Measurements from ENCODE around the gene ZNF775. TPM values are rescaled to one million over a fixed set of nuclear protein-coding genes. Genes with fewer than 3 reads are reported as not detected.

Gene ZNF775
- total and polyA plus RNA-seq, 2 of the 13 experiments (the other 11 are each of a cell fraction or from before 2014, with no cell fraction given), result 3.1 to 3.2 TPM

DNA sequence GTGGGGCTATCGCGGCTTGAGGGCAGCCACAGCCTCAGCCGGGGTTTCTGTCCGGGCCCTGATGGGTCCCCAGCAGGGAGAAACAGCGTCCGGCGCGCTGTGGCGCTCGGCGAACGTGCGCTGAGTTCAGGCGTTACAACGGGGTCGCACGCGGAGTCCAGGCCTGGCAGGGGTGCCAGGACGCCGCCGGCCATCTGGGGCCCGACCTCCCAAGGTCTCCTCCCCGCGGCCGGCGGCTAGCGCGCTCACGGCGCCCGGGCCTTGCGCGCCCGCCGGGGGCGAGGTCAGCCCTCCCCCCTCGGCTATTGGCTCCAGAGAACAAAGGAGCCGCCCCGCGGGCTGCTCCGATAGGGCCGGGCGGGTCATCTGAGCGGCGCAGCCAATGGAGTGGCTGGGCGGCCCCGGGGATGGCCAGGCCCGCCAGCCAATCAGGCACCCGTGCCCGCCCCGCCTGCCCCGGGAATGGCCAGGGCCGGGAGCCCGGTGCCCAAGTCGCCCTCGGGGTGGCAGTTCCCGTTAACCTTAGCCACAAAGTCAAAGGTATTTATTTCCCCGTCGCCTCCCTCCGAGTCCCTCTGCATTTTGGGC, at the start of gene ZNF775 (continued):
- TF ChIP-seq, protein P1, sequence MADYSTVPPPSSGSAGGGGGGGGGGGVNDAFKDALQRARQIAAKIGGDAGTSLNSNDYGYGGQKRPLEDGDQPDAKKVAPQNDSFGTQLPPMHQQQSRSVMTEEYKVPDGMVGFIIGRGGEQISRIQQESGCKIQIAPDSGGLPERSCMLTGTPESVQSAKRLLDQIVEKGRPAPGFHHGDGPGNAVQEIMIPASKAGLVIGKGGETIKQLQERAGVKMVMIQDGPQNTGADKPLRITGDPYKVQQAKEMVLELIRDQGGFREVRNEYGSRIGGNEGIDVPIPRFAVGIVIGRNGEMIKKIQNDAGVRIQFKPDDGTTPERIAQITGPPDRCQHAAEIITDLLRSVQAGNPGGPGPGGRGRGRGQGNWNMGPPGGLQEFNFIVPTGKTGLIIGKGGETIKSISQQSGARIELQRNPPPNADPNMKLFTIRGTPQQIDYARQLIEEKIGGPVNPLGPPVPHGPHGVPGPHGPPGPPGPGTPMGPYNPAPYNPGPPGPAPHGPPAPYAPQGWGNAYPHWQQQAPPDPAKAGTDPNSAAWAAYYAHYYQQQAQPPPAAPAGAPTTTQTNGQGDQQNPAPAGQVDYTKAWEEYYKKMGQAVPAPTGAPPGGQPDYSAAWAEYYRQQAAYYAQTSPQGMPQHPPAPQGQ (CRISPR knock-in tag; IDR thresholded peaks at IDR 0.05; ENCODE audit: borderline replicate concordance), result no peak
- TF ChIP-seq ZNF292 (CRISPR knock-in tag; IDR thresholded peaks at IDR 0.05; ENCODE audit: borderline replicate concordance, low read depth) (no peak), NRL (CRISPR knock-in tag; IDR thresholded peaks at IDR 0.05; ENCODE audit: borderline replicate concordance) (no peak), MIXL1 (CRISPR knock-in tag; IDR thresholded peaks at IDR 0.05) (peak; percentile 34; the same call in 1 of the 2 replicates), GLI4 (CRISPR knock-in tag; IDR thresholded peaks at IDR 0.05; ENCODE audit: borderline replicate concordance) (no peak), RAD21 (CRISPR knock-in tag; IDR thresholded peaks at IDR 0.05) (peak; percentile 45), SP5 (CRISPR knock-in tag; IDR thresholded peaks at IDR 0.05; ENCODE audit: borderline replicate concordance, low read depth) (peak; percentile 44; the same call in 1 of the 2 replicates), TCF7L2 (IDR thresholded peaks at IDR 0.05; ENCODE audit: low read depth, low read length) (peak; percentile 43; the same call in 1 of the 2 replicates), ARNT2 (CRISPR knock-in tag; IDR thresholded peaks at IDR 0.05; ENCODE audit: low read depth) (no peak; the same call in 1 of the 2 replicates), SRSF9 (IDR thresholded peaks at IDR 0.05; ENCODE audit: borderline replicate concordance, insufficient read depth, low read depth, low read length, poor library complexity, severe bottlenecking) (no peak), MTF2 (CRISPR knock-in tag; IDR thresholded peaks at IDR 0.05; ENCODE audit: borderline replicate concordance) (no peak), GTF3A (CRISPR knock-in tag; conservative IDR thresholded peaks at IDR 0.05) (no peak), NCOR1 (IDR thresholded peaks at IDR 0.05; ENCODE audit: borderline replicate concordance, low read length) (peak; percentile 56; the same call in 1 of the 2 replicates), TGIF2 (CRISPR knock-in tag; IDR thresholded peaks at IDR 0.05) (no peak), TAF1 (CRISPR knock-in tag; IDR thresholded peaks at IDR 0.05) (peak; percentile 77), ZNF75D (CRISPR knock-in tag; IDR thresholded peaks at IDR 0.05; ENCODE audit: borderline replicate concordance) (no peak), ZNF350 (CRISPR knock-in tag; IDR thresholded peaks at IDR 0.05; ENCODE audit: borderline replicate concordance, low read depth) (no peak), ATF7 (IDR thresholded peaks at IDR 0.05) (no peak), ATF7 (CRISPR knock-in tag; IDR thresholded peaks at IDR 0.05) (no peak), ZNF746 (CRISPR knock-in tag; IDR thresholded peaks at IDR 0.05) (no peak; the same call in 1 of the 2 replicates), PRMT3 (CRISPR knock-in tag; IDR thresholded peaks at IDR 0.05; ENCODE audit: borderline replicate concordance, low read depth) (no peak), SRSF1 (optimal IDR thresholded peaks at IDR 0.05; ENCODE audit: low read depth, low read length) (peak; percentile 95)
- TF ChIP-seq, protein P2, sequence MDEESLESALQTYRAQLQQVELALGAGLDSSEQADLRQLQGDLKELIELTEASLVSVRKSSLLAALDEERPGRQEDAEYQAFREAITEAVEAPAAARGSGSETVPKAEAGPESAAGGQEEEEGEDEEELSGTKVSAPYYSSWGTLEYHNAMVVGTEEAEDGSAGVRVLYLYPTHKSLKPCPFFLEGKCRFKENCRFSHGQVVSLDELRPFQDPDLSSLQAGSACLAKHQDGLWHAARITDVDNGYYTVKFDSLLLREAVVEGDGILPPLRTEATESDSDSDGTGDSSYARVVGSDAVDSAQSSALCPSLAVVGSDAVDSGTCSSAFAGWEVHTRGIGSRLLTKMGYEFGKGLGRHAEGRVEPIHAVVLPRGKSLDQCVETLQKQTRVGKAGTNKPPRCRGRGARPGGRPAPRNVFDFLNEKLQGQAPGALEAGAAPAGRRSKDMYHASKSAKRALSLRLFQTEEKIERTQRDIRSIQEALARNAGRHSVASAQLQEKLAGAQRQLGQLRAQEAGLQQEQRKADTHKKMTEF (CRISPR knock-in tag; IDR thresholded peaks at IDR 0.05), result peak; percentile 48; the same call in 1 of the 2 replicates
- TF ChIP-seq, protein P3, sequence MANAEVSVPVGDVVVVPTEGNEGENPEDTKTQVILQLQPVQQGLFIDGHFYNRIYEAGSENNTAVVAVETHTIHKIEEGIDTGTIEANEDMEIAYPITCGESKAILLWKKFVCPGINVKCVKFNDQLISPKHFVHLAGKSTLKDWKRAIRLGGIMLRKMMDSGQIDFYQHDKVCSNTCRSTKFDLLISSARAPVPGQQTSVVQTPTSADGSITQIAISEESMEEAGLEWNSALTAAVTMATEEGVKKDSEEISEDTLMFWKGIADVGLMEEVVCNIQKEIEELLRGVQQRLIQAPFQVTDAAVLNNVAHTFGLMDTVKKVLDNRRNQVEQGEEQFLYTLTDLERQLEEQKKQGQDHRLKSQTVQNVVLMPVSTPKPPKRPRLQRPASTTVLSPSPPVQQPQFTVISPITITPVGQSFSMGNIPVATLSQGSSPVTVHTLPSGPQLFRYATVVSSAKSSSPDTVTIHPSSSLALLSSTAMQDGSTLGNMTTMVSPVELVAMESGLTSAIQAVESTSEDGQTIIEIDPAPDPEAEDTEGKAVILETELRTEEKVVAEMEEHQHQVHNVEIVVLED (CRISPR knock-in tag; IDR thresholded peaks at IDR 0.05; ENCODE audit: borderline replicate concordance), result 0 out of 2 replicates have a peak, but pooled peaks have one; percentile 16
- TF ChIP-seq, protein P4, sequence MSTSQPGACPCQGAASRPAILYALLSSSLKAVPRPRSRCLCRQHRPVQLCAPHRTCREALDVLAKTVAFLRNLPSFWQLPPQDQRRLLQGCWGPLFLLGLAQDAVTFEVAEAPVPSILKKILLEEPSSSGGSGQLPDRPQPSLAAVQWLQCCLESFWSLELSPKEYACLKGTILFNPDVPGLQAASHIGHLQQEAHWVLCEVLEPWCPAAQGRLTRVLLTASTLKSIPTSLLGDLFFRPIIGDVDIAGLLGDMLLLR (CRISPR knock-in tag; IDR thresholded peaks at IDR 0.05), result no peak
